ENCODE measurements around the gene ABI3BP. TPM values are rescaled to one million over a fixed set of nuclear protein-coding genes. Genes with fewer than 3 reads are reported as not detected.
A peak's percentile ranks its signal among the peaks of the same experiment; 100 is the strongest.

The ABI3BP gene
- total RNA-seq, 4 donors from 2014 or later: 6.2 to 68.7 (median 18.8) TPM

- DNase-seq: no peak
- TF ChIP-seq CTCF (IDR thresholded peaks at IDR 0.05) (no peak), POLR2A (IDR thresholded peaks at IDR 0.05) (no peak)
- Histone ChIP-seq H3K4me1 (peaks cover 0 to 9% (median 0%) of the 10 kb centered on the region in 3 donors), H3K4me3 (no peak overlapping the region), H3K36me3 (no peaks in the 10 kb centered on the region), H3K9me3 (peaks cover 0 to 16% (median 0%) of the 10 kb centered on the region in 3 donors), H3K27me3 (no peaks in the 10 kb centered on the region), H3K27ac (peak overlapping the region in 2 of 4 donors; percentile 10 to 51)
- WGBS, 2 donors: 69 to 70% methylated on average over 3 of the region's 3 CpGs
- intact Hi-C loops (cut with DNase I): no loop called here
Observed at GRCh38 chr3:100957261-100957986, 35.8 kb downstream of the ABI3BP start.

- H3K36me3 ChIP-seq: no peaks in the 10 kb centered on the region
- no peaks in the 10 kb centered on the region for H3K27me3 ChIP-seq
- peaks cover 0 to 9% (median 0%) of the 10 kb centered on the region in 3 donors for H3K4me1 ChIP-seq
- peaks cover 0 to 16% (median 0%) of the 10 kb centered on the region in 3 donors for H3K9me3 ChIP-seq
- no peak for DNase-seq
- 42 to 61% methylated on average over 2 of the region's 2 CpGs for WGBS, 2 donors
- intact Hi-C loops (cut with DNase I): no loop called here
- no peak for TF ChIP-seq CTCF (IDR thresholded peaks at IDR 0.05)
- TF ChIP-seq POLR2A (IDR thresholded peaks at IDR 0.05): no peak
- peak overlapping the region in 2 of 4 donors; percentile 10 for H3K27ac ChIP-seq
- no peak overlapping the region for H3K4me3 ChIP-seq
Observed at GRCh38 chr3:100956276-100956675, 36.9 kb downstream of the ABI3BP start.

GRCh38 chr3:100954990-100955389, 38.2 kb downstream of the ABI3BP start:
- H3K27ac ChIP-seq: peak overlapping the region in 3 of 4 donors; percentile 58 to 66 (median 64)
- intact Hi-C loops (cut with DNase I): no loop called here
- WGBS, 2 donors: 12 to 13% methylated on average over 4 of the region's 4 CpGs

GRCh38 chr3:100954199-100954935, 38.9 kb downstream of the ABI3BP start:
- peaks cover 0 to under 1% (median 0%) of the 10 kb centered on the region in 3 donors for H3K9me3 ChIP-seq
- DNase-seq: no peak
- no peak overlapping the region for H3K4me3 ChIP-seq
- no peaks in the 10 kb centered on the region for H3K27me3 ChIP-seq
- TF ChIP-seq POLR2A (IDR thresholded peaks at IDR 0.05): no peak
- no peak for TF ChIP-seq CTCF (IDR thresholded peaks at IDR 0.05)
- 24 to 34% methylated on average over 3 of the region's 3 CpGs for WGBS, 2 donors
- H3K27ac ChIP-seq: peak overlapping the region in 3 of 4 donors; percentile 64 to 78 (median 66)
- no peaks in the 10 kb centered on the region for H3K36me3 ChIP-seq
- intact Hi-C loops (cut with DNase I): no loop called here
- peaks cover 0 to 9% (median 0%) of the 10 kb centered on the region in 3 donors for H3K4me1 ChIP-seq

More at GRCh38 chr3:100954990-100955389, 38.2 kb downstream of the ABI3BP start:
- DNase-seq: no peak
- Histone ChIP-seq H3K4me1 (peaks cover 0 to 9% (median 0%) of the 10 kb centered on the region in 3 donors), H3K36me3 (no peaks in the 10 kb centered on the region), H3K9me3 (peaks cover 0 to 7% (median 0%) of the 10 kb centered on the region in 3 donors), H3K27me3 (no peaks in the 10 kb centered on the region), H3K4me3 (no peak overlapping the region)
- TF ChIP-seq POLR2A (IDR thresholded peaks at IDR 0.05): no peak
- no peak for TF ChIP-seq CTCF (IDR thresholded peaks at IDR 0.05)

- Histone ChIP-seq H3K4me3 (no peak overlapping the region), H3K36me3 (no peaks in the 10 kb centered on the region), H3K27me3 (no peaks in the 10 kb centered on the region), H3K9me3 (no peaks in the 10 kb centered on the region), H3K27ac (peak overlapping the region in 1 of 4 donors; percentile 64), H3K4me1 (peaks cover 0 to 10% (median 0%) of the 10 kb centered on the region in 3 donors)
- TF ChIP-seq CTCF (IDR thresholded peaks at IDR 0.05) (no peak), POLR2A (IDR thresholded peaks at IDR 0.05) (no peak)
- intact Hi-C loops (cut with DNase I): no loop called here
- 79 to 82% methylated on average over 4 of the region's 4 CpGs for WGBS, 2 donors
- DNase-seq: no peak
Observed at GRCh38 chr3:100953103-100953502, 40.1 kb downstream of the ABI3BP start.
